ENCODE results near the gene HAND1. TPM values are rescaled to one million over a fixed set of nuclear protein-coding genes. Genes with fewer than 3 reads are reported as not detected.

The HAND1 gene
- total RNA-seq, 1 donor from 2014 or later: not detected

DNA sequence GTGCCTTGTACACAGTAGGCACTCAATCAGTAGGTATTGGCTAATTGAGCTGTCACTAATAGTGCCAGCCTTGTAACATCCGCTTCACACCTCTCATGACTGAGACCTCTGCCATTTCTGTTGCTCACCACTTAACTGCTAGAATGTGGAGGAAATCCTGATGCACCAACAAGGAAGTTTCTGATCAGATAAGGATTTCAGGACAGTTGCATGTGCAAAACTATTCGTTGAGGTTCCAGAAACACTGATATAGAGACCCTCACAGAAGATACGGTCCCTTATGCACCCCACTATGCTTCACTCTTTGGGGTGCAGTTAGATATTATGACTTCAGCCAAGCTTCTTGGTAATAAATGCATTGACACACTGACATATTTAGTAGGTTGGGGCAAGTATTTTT is 21.5 kb downstream of the HAND1 start:
- Histone ChIP-seq H3K27me3 (ENCODE audit: control insufficient read depth, insufficient read depth, low read length) (no peaks in the 10 kb centered on the region), H3K4me3 (ENCODE audit: low read depth, low read length) (no peak overlapping the region), H3K36me3 (ENCODE audit: control insufficient read depth, insufficient read depth, low read length) (peaks cover 8% of the 10 kb centered on the region)
- TF ChIP-seq, protein P1, sequence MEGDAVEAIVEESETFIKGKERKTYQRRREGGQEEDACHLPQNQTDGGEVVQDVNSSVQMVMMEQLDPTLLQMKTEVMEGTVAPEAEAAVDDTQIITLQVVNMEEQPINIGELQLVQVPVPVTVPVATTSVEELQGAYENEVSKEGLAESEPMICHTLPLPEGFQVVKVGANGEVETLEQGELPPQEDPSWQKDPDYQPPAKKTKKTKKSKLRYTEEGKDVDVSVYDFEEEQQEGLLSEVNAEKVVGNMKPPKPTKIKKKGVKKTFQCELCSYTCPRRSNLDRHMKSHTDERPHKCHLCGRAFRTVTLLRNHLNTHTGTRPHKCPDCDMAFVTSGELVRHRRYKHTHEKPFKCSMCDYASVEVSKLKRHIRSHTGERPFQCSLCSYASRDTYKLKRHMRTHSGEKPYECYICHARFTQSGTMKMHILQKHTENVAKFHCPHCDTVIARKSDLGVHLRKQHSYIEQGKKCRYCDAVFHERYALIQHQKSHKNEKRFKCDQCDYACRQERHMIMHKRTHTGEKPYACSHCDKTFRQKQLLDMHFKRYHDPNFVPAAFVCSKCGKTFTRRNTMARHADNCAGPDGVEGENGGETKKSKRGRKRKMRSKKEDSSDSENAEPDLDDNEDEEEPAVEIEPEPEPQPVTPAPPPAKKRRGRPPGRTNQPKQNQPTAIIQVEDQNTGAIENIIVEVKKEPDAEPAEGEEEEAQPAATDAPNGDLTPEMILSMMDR (IDR thresholded peaks at IDR 0.05; ENCODE audit: insufficient read depth, low read length, severe bottlenecking): no peak
- DNase-seq (ENCODE audit: low read depth) (no peak), FAIRE-seq (no peak)

- DNase-seq (ENCODE audit: low read depth) (no peak), FAIRE-seq (no peak)
- peaks cover 8% of the 10 kb centered on the region for H3K36me3 ChIP-seq (ENCODE audit: control insufficient read depth, insufficient read depth, low read length)
- H3K4me3 ChIP-seq (ENCODE audit: low read depth, low read length): no peak overlapping the region
- H3K27me3 ChIP-seq (ENCODE audit: control insufficient read depth, insufficient read depth, low read length): no peaks in the 10 kb centered on the region
- TF ChIP-seq, protein P1 (IDR thresholded peaks at IDR 0.05; ENCODE audit: insufficient read depth, low read length, severe bottlenecking): no peak
Measured at GRCh38 chr5:154455585-154455984, 22.4 kb downstream of the HAND1 start.

DNA sequence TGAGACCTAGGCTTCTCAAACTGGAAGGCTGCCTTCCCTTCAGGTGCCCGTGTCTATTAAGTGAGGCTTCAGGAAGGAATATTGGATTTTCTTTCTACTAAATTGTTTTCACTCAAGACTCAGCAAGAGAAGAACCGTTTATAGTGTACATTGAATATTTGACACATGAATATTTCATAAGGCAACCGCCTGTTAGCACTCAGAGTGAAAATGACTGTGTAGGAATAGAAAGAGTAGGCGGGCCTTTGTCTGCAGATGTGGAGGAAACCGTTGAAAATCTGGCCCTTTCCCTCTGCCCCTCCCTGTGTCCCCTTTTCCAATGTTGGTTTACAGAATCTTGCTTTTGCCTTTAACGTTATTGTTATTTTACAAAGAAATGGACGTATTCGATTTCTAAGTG is 26.1 kb downstream of the HAND1 start:
- peaks cover 9% of the 10 kb centered on the region for H3K36me3 ChIP-seq (ENCODE audit: control insufficient read depth, insufficient read depth, low read length)
- H3K27me3 ChIP-seq (ENCODE audit: control insufficient read depth, insufficient read depth, low read length): no peaks in the 10 kb centered on the region
- DNase-seq (ENCODE audit: low read depth) (no peak), FAIRE-seq (no peak)
- no peak overlapping the region for H3K4me3 ChIP-seq (ENCODE audit: low read depth, low read length)
- TF ChIP-seq, protein P1 (IDR thresholded peaks at IDR 0.05; ENCODE audit: insufficient read depth, low read length, severe bottlenecking): no peak

DNA sequence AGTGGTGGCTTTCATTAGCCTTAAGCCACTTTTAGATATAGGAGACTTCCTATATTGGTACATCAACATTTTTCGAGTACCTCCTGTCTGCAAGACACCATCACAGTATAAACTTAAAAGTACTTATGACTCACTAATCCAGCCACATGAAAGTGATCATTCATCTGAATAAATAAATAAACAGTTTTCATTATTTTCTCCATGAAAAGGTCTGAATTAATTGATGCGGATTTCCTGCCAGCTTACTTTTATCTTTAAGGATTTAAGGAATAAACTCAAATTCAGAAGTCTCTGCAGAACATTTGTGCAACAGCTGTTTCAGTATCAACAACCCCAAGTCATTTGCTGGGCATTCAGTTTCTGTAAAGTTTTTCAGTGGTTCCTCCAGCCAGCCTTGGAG is 28.2 kb downstream of the HAND1 start:
- peaks cover 5% of the 10 kb centered on the region for H3K36me3 ChIP-seq (ENCODE audit: control insufficient read depth, insufficient read depth, low read length)
- DNase-seq (ENCODE audit: low read depth) (no peak), FAIRE-seq (no peak)
- no peaks in the 10 kb centered on the region for H3K27me3 ChIP-seq (ENCODE audit: control insufficient read depth, insufficient read depth, low read length)
- TF ChIP-seq, protein P1 (IDR thresholded peaks at IDR 0.05; ENCODE audit: insufficient read depth, low read length, severe bottlenecking): no peak
- no peak overlapping the region for H3K4me3 ChIP-seq (ENCODE audit: low read depth, low read length)

- Histone ChIP-seq H3K36me3 (ENCODE audit: control insufficient read depth, insufficient read depth, low read length) (peaks cover 2% of the 10 kb centered on the region), H3K27me3 (ENCODE audit: control insufficient read depth, insufficient read depth, low read length) (no peaks in the 10 kb centered on the region), H3K4me3 (ENCODE audit: low read depth, low read length) (peak overlapping the region; percentile 89)
- DNase-seq (ENCODE audit: low read depth) (peak; percentile 20), FAIRE-seq (no peak)
- TF ChIP-seq, protein P1 (IDR thresholded peaks at IDR 0.05; ENCODE audit: insufficient read depth, low read length, severe bottlenecking): no peak
Measured at GRCh38 chr5:154447089-154447725, 30.8 kb downstream of the HAND1 start.
